ENCODE data around the gene DLG2.
"Not testable (repeated sequence)": the region's sequence is repeated elsewhere in the genome, so short reads cannot be mapped to it uniquely, and the experiment has no call there.

The DLG2 gene

GRCh38 chr11:83809274-83809673 is 1817.9 kb downstream of the DLG2 start:
- DNase-seq, result no peak

DNA sequence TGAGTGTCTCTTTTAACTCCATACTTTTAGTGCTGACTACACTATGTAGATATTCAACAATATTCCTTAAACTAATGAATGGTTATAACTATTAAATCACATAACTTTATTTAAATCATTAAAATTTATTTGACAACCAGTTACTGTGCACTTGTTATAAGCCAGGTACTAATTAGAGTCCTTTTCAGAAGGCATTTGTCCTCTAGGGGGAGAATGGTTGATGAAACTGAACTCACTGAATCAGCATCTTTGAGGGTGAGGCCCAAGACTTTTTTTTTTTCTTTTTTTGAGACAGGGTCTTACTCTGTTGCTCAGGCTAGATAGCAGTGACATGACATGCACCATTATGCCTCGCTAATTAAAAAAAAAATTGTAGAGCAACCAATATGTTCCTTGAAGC is 1825.3 kb downstream of the DLG2 start:
- DNase-seq, result no peak

GRCh38 chr11:83793310-83793709 is 1833.8 kb downstream of the DLG2 start:
- DNase-seq, result no peak

DNA sequence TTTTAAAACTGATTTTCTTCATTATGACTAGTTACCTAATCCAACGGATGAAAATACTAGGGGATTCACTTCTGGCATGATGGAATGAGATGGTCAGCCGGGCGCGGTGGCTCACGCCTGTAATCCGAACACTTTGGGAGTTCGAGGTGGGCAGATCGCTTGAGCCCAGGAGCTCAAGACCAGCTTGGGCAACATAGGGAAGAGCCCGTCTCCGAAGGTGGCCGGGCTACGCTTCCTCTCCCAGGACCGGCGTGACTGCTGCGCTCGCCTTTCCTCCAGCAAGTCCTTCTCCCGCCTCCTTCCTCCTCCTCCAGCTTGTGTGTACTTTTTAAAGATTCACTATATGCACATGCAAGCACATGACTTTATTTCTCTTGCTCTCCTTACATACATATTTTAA is 1835.6 kb downstream of the DLG2 start:
- DNase-seq, result no peak

- DNase-seq, result no peak
These were observed 1841.2 kb downstream of the DLG2 start for GRCh38 chr11:83785942-83786341.

DNA sequence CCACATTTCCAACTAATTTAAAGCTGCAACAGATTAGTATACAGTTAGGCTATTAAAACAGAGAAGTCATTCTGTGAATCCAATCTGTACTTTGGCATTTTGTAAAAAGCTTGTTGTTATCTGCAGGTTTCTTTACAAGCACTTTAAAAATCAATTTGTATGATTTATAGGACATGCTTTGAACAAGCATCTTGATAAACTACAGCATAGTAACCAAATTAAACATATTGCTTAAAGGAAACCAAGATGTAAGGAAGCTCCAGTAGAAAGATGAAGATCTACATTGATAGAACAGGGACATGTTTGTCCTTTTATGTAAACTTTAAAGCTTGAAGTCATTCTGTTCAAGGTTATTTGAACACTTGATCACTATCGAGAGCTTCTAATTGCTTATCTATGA is 1842.7 kb downstream of the DLG2 start:
- no peak for DNase-seq

DNA sequence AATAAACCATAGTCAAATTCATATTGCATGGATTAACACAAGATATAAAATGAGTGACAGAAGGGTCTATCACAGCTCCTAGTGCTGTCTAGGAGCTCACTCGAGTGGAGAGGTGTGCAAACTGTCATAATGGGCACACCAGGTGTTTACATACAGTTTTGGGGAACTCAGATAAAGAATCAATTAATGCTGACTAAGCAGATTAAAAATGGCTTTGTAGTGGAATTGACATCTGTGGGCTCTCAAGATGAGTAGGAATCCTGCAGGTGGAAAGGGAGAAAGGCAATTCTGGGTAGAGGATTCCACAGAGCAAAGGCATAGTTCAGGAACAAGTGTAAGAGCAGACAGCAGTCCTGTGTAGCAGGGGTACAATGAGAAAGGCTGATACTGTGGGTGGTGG is 1844.8 kb downstream of the DLG2 start:
- no peak for DNase-seq

DNA sequence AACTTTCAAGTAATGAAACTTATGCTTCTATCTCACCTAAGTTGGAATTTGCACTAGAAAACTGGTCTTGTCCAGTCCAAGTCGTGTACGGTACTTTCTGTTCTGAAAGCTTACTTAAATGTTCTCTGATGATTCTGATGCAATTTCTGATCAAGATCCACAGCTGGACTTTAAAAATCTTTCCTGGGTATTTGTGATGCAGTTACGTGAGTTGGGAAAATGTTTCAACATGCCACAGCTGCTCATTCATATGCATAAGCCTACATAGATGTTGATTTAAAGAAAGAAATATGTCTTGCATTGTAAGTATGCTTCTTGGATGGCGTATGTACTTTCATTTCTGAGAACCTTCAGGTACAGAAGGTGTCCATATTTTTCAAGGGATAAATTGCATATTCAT is 1847.3 kb downstream of the DLG2 start:
- DNase-seq, result no peak

DNA sequence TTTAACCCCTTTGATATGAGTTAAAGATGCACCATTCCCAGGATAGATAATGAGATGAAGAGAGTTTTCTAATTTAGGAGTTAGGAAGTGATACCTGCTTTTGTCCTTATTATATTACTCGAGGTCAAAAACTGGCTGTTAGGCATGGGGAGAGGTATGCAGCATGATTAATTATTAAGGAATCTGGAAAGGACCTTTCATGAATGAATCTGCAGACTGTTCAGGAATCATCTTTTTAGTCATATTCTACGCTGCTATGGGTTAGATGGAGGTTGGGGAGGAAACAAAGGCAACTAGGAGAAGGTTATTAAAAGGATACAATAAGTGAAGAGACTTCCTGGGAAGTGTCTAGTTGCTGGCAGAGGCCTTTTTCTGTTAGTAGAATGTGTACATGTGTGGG is 1848.5 kb downstream of the DLG2 start:
- DNase-seq, result no peak

GRCh38 chr11:83773950-83774880 is 1852.9 kb downstream of the DLG2 start:
- DNase-seq, result no peak

DNA sequence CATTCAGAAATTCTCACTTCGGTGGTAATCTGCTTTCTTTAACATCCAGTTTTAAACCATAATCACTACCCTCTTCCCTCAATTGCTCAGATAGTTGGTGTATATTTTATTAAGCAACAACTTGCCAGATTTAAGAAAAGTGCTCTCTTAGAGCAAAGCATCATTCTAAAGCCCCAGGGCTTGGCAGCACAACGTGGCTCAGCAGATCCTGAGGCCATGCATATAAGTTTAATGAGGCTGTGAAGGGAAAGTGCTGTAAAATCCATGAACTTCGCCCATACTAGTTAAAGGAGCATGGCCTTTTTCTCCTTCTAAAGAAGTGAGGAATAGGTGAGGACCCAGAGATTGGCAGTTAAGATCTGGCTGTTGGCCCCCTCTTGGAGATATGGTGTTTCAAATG is 1858.7 kb downstream of the DLG2 start:
- DNase-seq, result no peak

GRCh38 chr11:83766932-83767331 is 1860.2 kb downstream of the DLG2 start:
- no peak for DNase-seq

DNA sequence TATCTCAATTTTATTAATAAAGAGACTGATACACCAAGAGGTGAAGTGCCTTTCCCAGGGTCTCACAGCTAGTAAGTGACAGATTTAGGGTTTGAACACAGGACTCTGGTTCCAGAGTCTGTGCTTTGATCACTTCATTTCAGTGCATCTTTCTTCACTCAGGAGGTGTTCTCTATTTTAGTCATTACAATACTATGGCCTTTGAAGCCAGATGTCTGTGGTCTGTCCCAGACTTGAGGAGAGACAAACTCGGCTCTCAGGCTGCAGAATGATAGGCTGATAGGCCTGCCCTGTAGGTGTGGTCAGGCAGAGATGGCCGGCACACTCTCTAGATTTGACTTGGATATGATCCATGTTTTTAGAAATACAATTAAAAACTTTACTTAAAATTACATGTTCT is 1862.5 kb downstream of the DLG2 start:
- no peak for DNase-seq

GRCh38 chr11:83760932-83761331 is 1866.2 kb downstream of the DLG2 start:
- no peak for DNase-seq

GRCh38 chr11:83759148-83759547 is 1868.0 kb downstream of the DLG2 start:
- no peak for DNase-seq

GRCh38 chr11:83751041-83751440 is 1876.1 kb downstream of the DLG2 start:
- no peak for DNase-seq

DNA sequence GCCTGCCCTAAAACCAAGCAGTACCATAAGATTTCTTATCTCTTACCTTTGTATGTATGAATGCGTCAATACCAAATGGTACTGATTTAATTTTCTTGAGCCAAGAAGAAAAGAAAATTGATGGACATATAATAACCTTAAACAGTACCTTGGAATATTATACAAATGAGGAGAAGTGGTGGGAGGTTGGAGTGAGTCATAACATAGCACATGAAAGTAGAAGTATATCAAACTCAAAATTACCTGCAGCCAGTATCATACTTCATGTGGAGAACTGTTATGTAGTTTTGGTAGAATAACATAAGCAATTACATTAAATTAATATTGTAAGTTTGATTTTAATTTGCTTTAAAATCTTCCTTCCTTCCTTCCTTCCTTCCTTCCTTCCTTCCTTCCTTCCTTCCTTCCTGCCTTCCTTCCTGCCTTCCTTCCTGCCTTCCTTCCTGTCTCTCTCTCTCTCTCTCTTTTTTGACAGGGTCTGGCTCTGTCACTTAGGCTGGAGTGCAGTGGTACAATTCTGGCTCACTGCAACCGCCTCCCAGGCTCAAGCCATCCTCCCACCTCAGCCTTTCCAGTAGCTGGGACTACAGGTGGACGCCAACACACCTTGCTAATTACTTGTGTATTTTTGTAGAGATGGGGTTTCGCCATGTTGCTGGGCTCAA is 1880.1 kb downstream of the DLG2 start:
- DNase-seq, result no peak

DNA sequence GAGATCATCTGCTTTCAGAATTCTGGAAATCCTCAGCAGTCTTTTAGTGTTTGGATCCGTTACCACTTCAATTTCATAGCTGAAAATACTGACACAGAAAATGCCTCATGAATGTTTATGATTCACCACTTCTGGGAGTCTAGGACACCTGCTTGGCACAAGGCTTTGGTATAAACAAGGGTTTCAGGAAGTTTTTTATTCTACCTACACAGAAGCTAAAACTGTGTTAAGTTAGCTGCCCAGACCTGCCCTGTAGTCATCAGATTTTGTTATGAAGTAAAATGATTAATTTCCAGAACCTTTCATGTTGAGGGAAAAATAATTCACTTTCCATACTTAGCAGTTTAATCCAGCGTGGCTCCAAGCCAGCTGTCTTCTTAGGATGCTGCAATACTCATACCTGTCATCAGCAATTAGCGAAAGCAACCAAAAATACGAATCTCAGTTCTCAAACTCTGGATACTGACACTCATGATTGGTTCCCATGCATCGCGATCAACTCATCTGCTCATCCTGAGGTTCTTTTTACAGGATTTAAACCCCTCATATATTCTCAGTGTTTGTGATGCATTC is 1882.4 kb downstream of the DLG2 start:
- DNase-seq, result no peak

GRCh38 chr11:83736684-83737083 is 1890.5 kb downstream of the DLG2 start:
- no peak for DNase-seq

DNA sequence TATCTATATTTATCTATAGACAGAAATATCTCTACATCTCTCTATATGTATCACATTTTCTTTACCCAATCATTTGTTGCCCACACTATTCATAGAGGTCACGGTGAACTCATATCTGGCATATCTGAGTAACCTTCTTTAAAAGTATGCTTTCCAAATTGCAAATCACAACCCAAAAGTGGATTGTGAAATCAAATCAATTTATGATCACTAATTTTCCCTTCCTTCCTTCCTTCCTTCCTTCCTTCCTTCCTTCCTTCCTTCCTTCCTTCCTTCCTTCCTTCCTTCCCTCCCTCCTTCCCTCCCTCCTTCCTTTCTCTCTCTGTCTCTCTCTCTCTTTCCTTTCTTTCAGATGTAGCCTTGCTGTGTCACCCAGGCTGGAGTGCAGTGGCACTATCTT is 1893.0 kb downstream of the DLG2 start:
- DNase-seq, result no peak

GRCh38 chr11:83731288-83731687 is 1895.9 kb downstream of the DLG2 start:
- not testable (repeated sequence) for DNase-seq

GRCh38 chr11:83728281-83728680 is 1898.9 kb downstream of the DLG2 start:
- no peak for DNase-seq

- no peak for DNase-seq
These were observed 1899.9 kb downstream of the DLG2 start for GRCh38 chr11:83727251-83727650.

DNA sequence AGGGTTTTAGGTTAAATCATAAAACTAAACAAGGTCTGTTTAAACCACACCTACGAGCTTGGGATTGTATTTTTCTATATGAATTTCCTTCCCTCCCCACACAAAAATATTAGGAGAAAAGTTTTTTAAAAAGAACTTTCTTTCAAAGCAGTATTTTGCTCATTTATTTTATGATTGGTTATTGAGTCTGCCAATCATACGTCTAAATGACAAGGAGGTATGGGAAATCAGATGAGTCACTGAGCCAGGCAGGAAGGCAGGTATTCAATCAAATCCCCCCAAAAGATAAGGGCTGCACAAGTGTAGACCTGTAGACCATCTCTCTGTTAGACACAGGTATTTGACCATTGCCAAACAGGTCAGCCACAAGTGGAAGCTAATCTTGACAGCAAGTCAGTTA is 1900.8 kb downstream of the DLG2 start:
- DNase-seq, result no peak

Data from hematopoietic multipotent progenitor cell treated with erythropoietin and hydrocortisone succinate and interleukin-3 and kit ligand, for 6 days (in vitro differentiated cells).